Cardiac muscle cell (in vitro differentiated cells and primary cell): ENCODE results near the gene CCDC12. TPM values are rescaled to one million over a fixed set of nuclear protein-coding genes. Genes with fewer than 3 reads are reported as not detected.

ENCODE experiments used
- DNase-seq, 2 donors: peaks; one replicate each; pipeline versions ENCODE4 v3.0.0 to v3.0.0-alpha.2; 2010 to 2017; ENCODE audit warnings: low read depth in 1 of 2, low spot score in 1 of 2
- H3K27ac ChIP-seq: fragments of 200-600 bp; sonication (generic); 2 replicates; pipeline ENCODE4 v1.5.1; 2016
- H3K27me3 ChIP-seq: fragments of 200-600 bp; sonication (generic); 2 replicates; pipeline ENCODE4 v1.6.0; 2016; ENCODE audit warnings: control low read depth
- H3K36me3 ChIP-seq: fragments of 200-600 bp; sonication (generic); 2 replicates; pipeline ENCODE4 v1.5.1; 2016; ENCODE audit warnings: control low read depth
- H3K4me1 ChIP-seq: fragments of 200-600 bp; sonication (generic); 2 replicates; pipeline ENCODE4 v1.8.1; 2017; ENCODE audit warnings: low read depth, mild to moderate bottlenecking, mixed run types
- H3K4me3 ChIP-seq: fragments of 200-600 bp; sonication (generic); 2 replicates; pipeline ENCODE4 v1.5.1; 2016; ENCODE audit warnings: mild to moderate bottlenecking
- H3K9me3 ChIP-seq: fragments of 200-600 bp; sonication (generic); 2 replicates; pipeline ENCODE4 v1.5.1; 2017; ENCODE audit warnings: low read depth, mild to moderate bottlenecking, control low read depth
- CTCF ChIP-seq: IDR thresholded peaks from 2 replicates; pipeline ENCODE4 v1.5.1; 2012; ENCODE audit warnings: low read depth, mild to moderate bottlenecking, low read length
- polyA plus RNA-seq: library from polyadenylated mRNA; unstranded; fragments of >200 nt; fragmentation: Nextera tagmentation; extraction: Ambion mirVana; gene quantifications from 2 replicates; pipeline ENCODE4 v1.2.1, GENCODE V29; 2016
- total RNA-seq: library from RNA; depleted of rRNA; stranded (reverse); fragments of >200 nt; gene quantifications from 2 replicates; pipeline ENCODE4 v1.2.3, GENCODE V29; 2016

The CCDC12 gene
- total and polyA plus RNA-seq, 2 experiments from 2014 or later = 53.8 to 73.1 TPM

- Histone ChIP-seq H3K9me3 (no peaks in the 10 kb centered on the region), H3K4me3 (no peak overlapping the region), H3K27ac (no peak overlapping the region), H3K27me3 (no peaks in the 10 kb centered on the region), H3K36me3 (no peaks in the 10 kb centered on the region), H3K4me1 (no peaks in the 10 kb centered on the region)
- DNase-seq = no peak
- TF ChIP-seq CTCF = no peak
Observed at GRCh38 chr3:46900007-46900292, 76.6 kb downstream of the CCDC12 start.

- Histone ChIP-seq H3K9me3 (no peaks in the 10 kb centered on the region), H3K36me3 (no peaks in the 10 kb centered on the region), H3K4me3 (no peak overlapping the region), H3K27me3 (no peaks in the 10 kb centered on the region), H3K27ac (no peak overlapping the region), H3K4me1 (no peaks in the 10 kb centered on the region)
- DNase-seq = no peak
- TF ChIP-seq CTCF = no peak
Observed at GRCh38 chr3:46899151-46900006, 77.2 kb downstream of the CCDC12 start.

- H3K9me3 ChIP-seq = no peaks in the 10 kb centered on the region
- H3K36me3 ChIP-seq = no peaks in the 10 kb centered on the region
- no peaks in the 10 kb centered on the region for H3K27me3 ChIP-seq
- H3K27ac ChIP-seq = no peak overlapping the region
- peaks cover 5% of the 10 kb centered on the region for H3K4me1 ChIP-seq
- no peak overlapping the region for H3K4me3 ChIP-seq
- TF ChIP-seq CTCF = no peak
- DNase-seq = no peak
Observed at GRCh38 chr3:46898321-46899150, 78.0 kb downstream of the CCDC12 start.

- Histone ChIP-seq H3K4me3 (no peak overlapping the region), H3K27me3 (no peaks in the 10 kb centered on the region), H3K4me1 (peaks cover 11% of the 10 kb centered on the region), H3K36me3 (no peaks in the 10 kb centered on the region), H3K9me3 (no peaks in the 10 kb centered on the region), H3K27ac (no peak overlapping the region)
- DNase-seq = no peak
- no peak for TF ChIP-seq CTCF
Observed at GRCh38 chr3:46897829-46898320, 78.7 kb downstream of the CCDC12 start.

GRCh38 chr3:46897031-46897430 is 79.5 kb downstream of the CCDC12 start:
- Histone ChIP-seq H3K4me3 (no peak overlapping the region), H3K27ac (no peak overlapping the region), H3K36me3 (no peaks in the 10 kb centered on the region), H3K9me3 (no peaks in the 10 kb centered on the region), H3K4me1 (peaks cover 16% of the 10 kb centered on the region), H3K27me3 (no peaks in the 10 kb centered on the region)
- DNase-seq = no peak
- TF ChIP-seq CTCF = no peak
